IMR-90 (cell line): ENCODE results near the gene TMOD2. TPM values are rescaled to one million over a fixed set of nuclear protein-coding genes. Genes with fewer than 3 reads are reported as not detected.

Experiments used
- ATAC-seq: fragments of 200-7000 bp; cut with Tn5 transposase; 2 replicates; pipeline ENCODE4 v1.9.1; 2020; ENCODE audit warnings: low read depth, mild to moderate bottlenecking, moderate library complexity
- BruUV-seq: library from RNA; stranded (reverse); fragments of 400-500 nt; replicated peaks from 2 replicates; lab custom pipeline; 2021; lab: Mats Ljungman, UMichigan
- CTCF ChIA-PET: fragments of 300-600 bp; formaldehyde crosslinking; extraction: SDS; loops from one replicate; lab custom pipeline; 2021; ENCODE audit warnings: antibody characterized with exemption; lab: Yijun Ruan, JAX
- POLR2A ChIA-PET: fragments of 300-600 bp; sonication (Branson Sonifier 250); formaldehyde crosslinking; loops from one replicate; lab custom pipeline; 2022; ENCODE audit warnings: antibody characterized with exemption; ENCODE audit not compliant: unreplicated experiment; lab: Charles Lee
- DNase-seq: peaks from one replicate; pipeline ENCODE4 v3.0.0; 2013
- H2AFZ ChIP-seq: replicated peaks from 2 replicates; pipeline ENCODE3; 2013; ENCODE audit warnings: low read length, mild to moderate bottlenecking; ENCODE audit not compliant: poor library complexity
- H2AK5ac ChIP-seq: 2 replicates; pipeline ENCODE4 v1.6.1; 2013; ENCODE audit warnings: low read depth, low read length, inconsistent platforms
- H2AK9ac ChIP-seq: replicated peaks from 2 replicates; pipeline ENCODE3; 2013; ENCODE audit warnings: mild to moderate bottlenecking, low read depth, low read length, moderate library complexity; ENCODE audit not compliant: poor library complexity
- H2BK120ac ChIP-seq: 2 replicates; pipeline ENCODE4 v1.6.1; 2013; ENCODE audit warnings: low read depth, low read length, inconsistent platforms
- H2BK15ac ChIP-seq: 3 replicates; pipeline ENCODE4 v1.6.1; 2013; ENCODE audit warnings: low read depth, low read length, inconsistent platforms
- H2BK20ac ChIP-seq: 2 replicates; pipeline ENCODE4 v1.6.1; 2013; ENCODE audit warnings: low read depth, mild to moderate bottlenecking, inconsistent platforms, low read length, moderate library complexity
- H2BK5ac ChIP-seq: 2 replicates; pipeline ENCODE4 v1.6.1; 2013; ENCODE audit warnings: mild to moderate bottlenecking, low read depth, low read length, inconsistent platforms; ENCODE audit not compliant: poor library complexity, severe bottlenecking
- H3K14ac ChIP-seq: replicated peaks from 2 replicates; pipeline ENCODE4 v1.6.1; 2013; ENCODE audit warnings: low read depth, low read length, inconsistent platforms
- H3K18ac ChIP-seq: 2 replicates; pipeline ENCODE4 v1.6.1; 2013; ENCODE audit warnings: low read depth, low read length, control low read depth
- H3K23ac ChIP-seq: 2 replicates; pipeline ENCODE4 v1.6.1; 2013; ENCODE audit warnings: low read depth, low read length, inconsistent platforms
- H3K27ac ChIP-seq: 2 replicates; pipeline ENCODE4 v1.5.1; 2013; ENCODE audit warnings: mild to moderate bottlenecking, control low read depth, low read length; ENCODE audit not compliant: insufficient read depth
- H3K27me3 ChIP-seq: 2 replicates; pipeline ENCODE4 v1.6.1; 2013; ENCODE audit warnings: low read length; ENCODE audit not compliant: control insufficient read depth, insufficient read depth
- H3K36me3 ChIP-seq: 2 replicates; pipeline ENCODE4 v1.6.1; 2013; ENCODE audit warnings: low read length, mixed read lengths; ENCODE audit not compliant: control insufficient read depth, insufficient read depth
- H3K4ac ChIP-seq: 2 replicates; pipeline ENCODE4 v1.6.1; 2013; ENCODE audit warnings: low read depth, low read length, inconsistent platforms
- H3K4me1 ChIP-seq: 2 replicates; pipeline ENCODE4 v1.6.1; 2013; ENCODE audit warnings: low read length, mixed read lengths; ENCODE audit not compliant: control insufficient read depth, insufficient read depth
- H3K4me2 ChIP-seq: 2 replicates; pipeline ENCODE4 v1.6.1; 2013; ENCODE audit warnings: low read depth, mild to moderate bottlenecking, control low read depth, low read length, moderate library complexity
- H3K4me3 ChIP-seq: 2 replicates; pipeline ENCODE4 v1.5.1; 2013; ENCODE audit warnings: low read depth, mild to moderate bottlenecking, control low read depth, low read length, moderate library complexity; ENCODE audit not compliant: insufficient read depth
- H3K56ac ChIP-seq: 2 replicates; pipeline ENCODE4 v1.6.1; 2013; ENCODE audit warnings: low read length, inconsistent platforms; ENCODE audit not compliant: insufficient read depth; ENCODE audit errors: extremely low read depth
- H3K79me1 ChIP-seq, 2 experiments: 2 replicates each; pipeline ENCODE4 v1.6.1; 2013; ENCODE audit warnings: low read length in 2 of 2, inconsistent platforms in 1 of 2, low read depth in 1 of 2
- H3K9ac ChIP-seq: 2 replicates; pipeline ENCODE4 v1.6.1; 2013; ENCODE audit warnings: low read depth, low read length, control low read depth
- H3K9me1 ChIP-seq: 2 replicates; pipeline ENCODE4 v1.6.1; 2013; ENCODE audit warnings: low read length, inconsistent platforms; ENCODE audit not compliant: insufficient read depth
- H3K9me3 ChIP-seq: 2 replicates; pipeline ENCODE4 v1.6.1; 2013; ENCODE audit warnings: low read length; ENCODE audit not compliant: control insufficient read depth, insufficient read depth
- H4K20me1 ChIP-seq: 2 replicates; pipeline ENCODE4 v1.6.1; 2013; ENCODE audit warnings: low read length, inconsistent platforms; ENCODE audit not compliant: insufficient read depth
- H4K5ac ChIP-seq: 2 replicates; pipeline ENCODE4 v1.6.1; 2013; ENCODE audit warnings: mild to moderate bottlenecking, low read depth, low read length, control low read depth
- H4K8ac ChIP-seq, 2 experiments: 2 replicates each; pipeline ENCODE4 v1.6.1; 2013; ENCODE audit warnings: low read depth in 2 of 2, low read length in 2 of 2, control low read depth in 1 of 2, inconsistent platforms in 1 of 2
- H4K91ac ChIP-seq: 2 replicates; pipeline ENCODE4 v1.6.1; 2013; ENCODE audit warnings: low read depth, low read length, inconsistent platforms; ENCODE audit not compliant: insufficient read depth
- FOS ChIP-seq: fragments of 150-350 bp; IDR thresholded peaks from 2 replicates; pipeline ENCODE4 v1.6.1; 2016; ENCODE audit warnings: low read depth, low read length
- RCOR1 ChIP-seq: IDR thresholded peaks from 2 replicates; pipeline ENCODE4 v1.6.1; 2012; ENCODE audit warnings: mild to moderate bottlenecking, low read length, improper control_type of control experiment; ENCODE audit not compliant: insufficient replicate concordance
- WGBS, 2 experiments: methylation state at CpG; one replicate each; pipeline versions ENCODE4 v1.1.5 to v1.1.7; 2013; ENCODE audit warnings: missing lambda C conversion rate in 2 of 2; ENCODE audit not compliant: insufficient read length in 1 of 2; ENCODE audit errors: extremely low coverage in 2 of 2; 5-methylcytosine and 5-hydroxymethylcytosine counted together
- dilution Hi-C: fragments of 300-500 bp; cut with HindIII; formaldehyde crosslinking; loops from one replicate; pipeline ENCODE4 v1.14.3; 2018; ENCODE audit warnings: low sequenced_read_pairs; ENCODE audit not compliant: unreplicated experiment
- in situ Hi-C: fragments of 300-500 bp; cut with MboI; formaldehyde crosslinking; loops from 3 replicates; pipeline ENCODE4 v1.14.3; 2019; ENCODE audit warnings: low sequenced_read_pairs, inconsistent platforms, mixed read lengths
- intact Hi-C: fragments of 100-400 bp; cut with micrococcal nuclease; formaldehyde crosslinking; loops from 2 replicates; pipeline ENCODE4 v1.10.0; 2022
- polyA plus RNA-seq, 3 experiments: library from polyadenylated mRNA; depleted of rRNA; stranded (reverse); fragments of >200 nt; gene quantifications; 2 replicates each; pipeline ENCODE4 v1.2.3, GENCODE V29; 2012; ENCODE audit warnings: low replicate concordance in 1 of 3
- total RNA-seq: library from RNA; depleted of rRNA; stranded (reverse); fragments of >200 nt; gene quantifications from 2 replicates; pipeline ENCODE4 v1.2.3, GENCODE V29; 2012

TMOD2 gene
- total and polyA plus RNA-seq, 2 of the 4 experiments (the other 2 are of a cell fraction): 2.8 to 5.4 TPM

- H2AK5ac ChIP-seq: peak overlapping the region; percentile 20; the same call in 1 of the 2 replicates
- H3K4me2 ChIP-seq: peak overlapping the region; percentile 73
- in situ Hi-C loops: no loop called here
- H2AK9ac ChIP-seq: no peak overlapping the region
- peaks cover 24% of the 10 kb centered on the region for H3K9me1 ChIP-seq
- no peak overlapping the region for H2AFZ ChIP-seq
- ChIA-PET CTCF (interaction anchor here (1.6 kb wide), 1 partner anchor 70 kb away, joined by 4 read pairs; no protein-coding TSS in a partner anchor), POLR2A (no interaction called here)
- H3K36me3 ChIP-seq: no peaks in the 10 kb centered on the region
- no peak overlapping the region for H3K56ac ChIP-seq
- peaks cover 22 to 90% of the 10 kb centered on the region in 2 experiments for H3K79me1 ChIP-seq
- WGBS, 2 experiments: no CpG with 5 or more reads among the region's 3 CpGs
- H2BK15ac ChIP-seq: no peak overlapping the region
- peak overlapping the region; percentile 5; the same call in 1 of the 2 replicates for H3K14ac ChIP-seq
- TF ChIP-seq FOS: peak; percentile 43
- no peak for TF ChIP-seq RCOR1
- intact Hi-C loops: no loop called here
- H4K91ac ChIP-seq: peak overlapping the region; percentile 23; the same call in 1 of the 2 replicates
- no peak overlapping the region for H3K4me3 ChIP-seq
- peak; percentile 62 for DNase-seq
- no peaks in the 10 kb centered on the region for H3K9me3 ChIP-seq
- H3K4ac ChIP-seq: peak overlapping the region; percentile 18; the same call in 1 of the 2 replicates
- ATAC-seq: peak; percentile 57
- H2BK120ac ChIP-seq: no peak overlapping the region; the same call in 1 of the 2 replicates
- BruUV-seq: no TSS peak
- H4K5ac ChIP-seq: peak overlapping the region; percentile 58; the same call in 1 of the 2 replicates
- H3K18ac ChIP-seq: peak overlapping the region; percentile 29; the same call in 1 of the 2 replicates
- peak overlapping the region in 1 of 2 experiments; percentile 7; a peak in 1 of 4 replicates for H4K8ac ChIP-seq
- no peak overlapping the region for H2BK20ac ChIP-seq
- H3K27me3 ChIP-seq: no peaks in the 10 kb centered on the region
- H2BK5ac ChIP-seq: peak overlapping the region; percentile 20
- dilution Hi-C loops: no loop called here
- no peak overlapping the region for H3K9ac ChIP-seq
- H3K23ac ChIP-seq: no peak overlapping the region
- H4K20me1 ChIP-seq: peaks cover 87% of the 10 kb centered on the region; the same call in 1 of the 2 replicates
- H3K4me1 ChIP-seq: peaks cover 20% of the 10 kb centered on the region
- H3K27ac ChIP-seq: peak overlapping the region; percentile 70; the same call in 1 of the 2 replicates
Observed at GRCh38 chr15:51846463-51847230, 95.2 kb downstream of the TMOD2 start.
